Neural cell (in vitro differentiated cells): ENCODE data around the gene RECK. TPM values are rescaled to one million over a fixed set of nuclear protein-coding genes. Genes with fewer than 3 reads are reported as not detected.

Experiments
- H2AFZ ChIP-seq: fragments of 200-600, 300-800 bp; sonication (generic), shearing (Covaris generic); 2 replicates; pipeline ENCODE4 v1.6.0; 2014; ENCODE audit warnings: low read depth, mild to moderate bottlenecking, antibody characterized with exemption, low read length, moderate library complexity
- H3F3A ChIP-seq: fragments of 200-600 bp; shearing (Covaris generic); 2 replicates; pipeline ENCODE4 v1.6.1; 2016; ENCODE audit warnings: mild to moderate bottlenecking, moderate library complexity, mixed read lengths, antibody characterized with exemption, low read length; ENCODE audit not compliant: insufficient read depth, poor library complexity, severe bottlenecking
- H3K27ac ChIP-seq: fragments of 200-600, 300-800 bp; sonication (generic), shearing (Covaris generic); 2 replicates; pipeline ENCODE4 v1.5.1; 2014; ENCODE audit warnings: mild to moderate bottlenecking, low read length, moderate library complexity
- H3K27me3 ChIP-seq: fragments of 300-800, 200-600 bp; sonication (generic), shearing (Covaris generic); 2 replicates; pipeline ENCODE4 v1.6.0; 2014; ENCODE audit warnings: mild to moderate bottlenecking, low read depth, low read length, moderate library complexity; ENCODE audit not compliant: insufficient read depth
- H3K36me3 ChIP-seq: fragments of 300-800, 200-600 bp; sonication (generic), shearing (Covaris generic); 2 replicates; pipeline ENCODE4 v1.5.1; 2014; ENCODE audit warnings: mild to moderate bottlenecking, antibody characterized with exemption, low read length, moderate library complexity; ENCODE audit not compliant: insufficient read depth
- H3K4me2 ChIP-seq: fragments of 300-800, 200-600 bp; sonication (generic), shearing (Covaris generic); 2 replicates; pipeline ENCODE4 v1.6.0; 2014; ENCODE audit warnings: mild to moderate bottlenecking, low read length
- H3K4me3 ChIP-seq: fragments of 300-800, 200-600 bp; sonication (generic), shearing (Covaris generic); 2 replicates; pipeline ENCODE4 v1.5.1; 2014; ENCODE audit warnings: mild to moderate bottlenecking, low read length, moderate library complexity
- H3K79me2 ChIP-seq: fragments of 200-600 bp; shearing (Covaris generic); replicated peaks from 2 replicates; pipeline ENCODE4 v1.6.0; 2014; ENCODE audit warnings: mild to moderate bottlenecking, low read length, moderate library complexity; ENCODE audit not compliant: insufficient read depth
- H3K9ac ChIP-seq: fragments of 300-800, 200-600 bp; sonication (generic), shearing (Covaris generic); 2 replicates; pipeline ENCODE4 v1.6.1; 2016; ENCODE audit warnings: mild to moderate bottlenecking, low read length, mixed read lengths
- H3K9me2 ChIP-seq: fragments of 200-600 bp; shearing (Covaris generic); 2 replicates; pipeline ENCODE4 v1.6.1; 2016; ENCODE audit warnings: mild to moderate bottlenecking, low read length, mixed read lengths; ENCODE audit not compliant: insufficient read depth
- H3K9me3 ChIP-seq: fragments of 200-600, 300-800 bp; sonication (generic), shearing (Covaris generic); 2 replicates; pipeline ENCODE4 v1.6.1; 2016; ENCODE audit warnings: mild to moderate bottlenecking, mixed run types, low read length, moderate library complexity, mixed read lengths
- H4K20me1 ChIP-seq: fragments of 200-600 bp; shearing (Covaris generic); 2 replicates; pipeline ENCODE4 v1.6.1; 2016; ENCODE audit warnings: mild to moderate bottlenecking, mixed run types; ENCODE audit not compliant: insufficient read depth
- CTCF ChIP-seq: fragments of 450-650 bp; IDR thresholded peaks from 2 replicates; pipeline ENCODE4 v1.5.1; 2014; ENCODE audit warnings: antibody characterized with exemption, mild to moderate bottlenecking, moderate library complexity; ENCODE audit not compliant: poor library complexity, severe bottlenecking
- EP300 ChIP-seq: fragments of 450-650 bp; conservative IDR thresholded peaks from 2 replicates; pipeline ENCODE4 v1.6.1; 2014; ENCODE audit warnings: antibody characterized with exemption, mild to moderate bottlenecking, moderate library complexity; ENCODE audit not compliant: poor library complexity, severe bottlenecking
- EZH2 ChIP-seq: fragments of 200-600, 300-800 bp; shearing (Covaris generic), sonication (generic); IDR thresholded peaks from 2 replicates; pipeline ENCODE4 v1.6.1; 2014; ENCODE audit warnings: antibody characterized with exemption, low read length, borderline replicate concordance, mild to moderate bottlenecking; ENCODE audit not compliant: insufficient read depth, poor library complexity, severe bottlenecking
- MXI1 ChIP-seq: fragments of 450-650 bp; conservative IDR thresholded peaks from 2 replicates; pipeline ENCODE4 v1.6.1; 2014; ENCODE audit warnings: antibody characterized with exemption, mild to moderate bottlenecking; ENCODE audit not compliant: poor library complexity, severe bottlenecking
- POLR2AphosphoS5 ChIP-seq: IDR thresholded peaks from 2 replicates; pipeline ENCODE4 v1.6.1; 2012
- RAD21 ChIP-seq: fragments of 450-650 bp; conservative IDR thresholded peaks from 2 replicates; pipeline ENCODE4 v1.6.1; 2014; ENCODE audit warnings: antibody characterized with exemption, mild to moderate bottlenecking, moderate library complexity
- REST ChIP-seq: IDR thresholded peaks from 2 replicates; pipeline ENCODE4 v1.6.1; 2012; ENCODE audit warnings: borderline replicate concordance
- SMC3 ChIP-seq: fragments of 450-650 bp; conservative IDR thresholded peaks from 2 replicates; pipeline ENCODE4 v1.6.1; 2014; ENCODE audit warnings: antibody characterized with exemption, mild to moderate bottlenecking, moderate library complexity; ENCODE audit not compliant: poor library complexity
- polyA plus RNA-seq: library from polyadenylated mRNA; depleted of rRNA; stranded (reverse); fragments of >200 nt; gene quantifications from 2 replicates; pipeline ENCODE4 v1.2.3, GENCODE V29; 2014

Gene RECK
- polyA plus RNA-seq, 1 donor from 2014 or later = 6.9 TPM

- H3F3A ChIP-seq = no peaks in the 10 kb centered on the region
- H3K27ac ChIP-seq = peak overlapping the region; percentile 50
- peak overlapping the region; percentile 80 for H3K9ac ChIP-seq
- no peak for TF ChIP-seq RAD21
- no peak for TF ChIP-seq MXI1
- TF ChIP-seq REST = no peak
- H3K9me3 ChIP-seq = no peaks in the 10 kb centered on the region
- H3K36me3 ChIP-seq = no peaks in the 10 kb centered on the region
- peak overlapping the region; percentile 71 for H2AFZ ChIP-seq
- H3K9me2 ChIP-seq = no peaks in the 10 kb centered on the region
- peaks cover 31% of the 10 kb centered on the region for H3K79me2 ChIP-seq
- peak overlapping the region; percentile 36 for H3K4me2 ChIP-seq
- H3K27me3 ChIP-seq = no peaks in the 10 kb centered on the region
- H3K4me3 ChIP-seq = peak overlapping the region; percentile 95
- H4K20me1 ChIP-seq = no peaks in the 10 kb centered on the region
Observed at GRCh38 chr9:36037549-36038122, 923 bp downstream of the RECK start.

- H3K27ac ChIP-seq = no peak overlapping the region
- no peaks in the 10 kb centered on the region for H3F3A ChIP-seq
- H3K36me3 ChIP-seq = no peaks in the 10 kb centered on the region
- no peak overlapping the region for H3K4me2 ChIP-seq
- H4K20me1 ChIP-seq = no peaks in the 10 kb centered on the region
- H3K27me3 ChIP-seq = no peaks in the 10 kb centered on the region
- no peaks in the 10 kb centered on the region for H3K9me3 ChIP-seq
- H3K4me3 ChIP-seq = peak overlapping the region; percentile 95
- no peak overlapping the region for H2AFZ ChIP-seq
- no peaks in the 10 kb centered on the region for H3K9me2 ChIP-seq
- no peak overlapping the region for H3K9ac ChIP-seq
- peaks cover 40% of the 10 kb centered on the region for H3K79me2 ChIP-seq
- TF ChIP-seq POLR2AphosphoS5 = no peak
- no peak for TF ChIP-seq REST
- TF ChIP-seq CTCF = no peak
- no peak for TF ChIP-seq EP300
- TF ChIP-seq MXI1 = no peak
- TF ChIP-seq SMC3 = no peak
- no peak for TF ChIP-seq EZH2
Observed at GRCh38 chr9:36039121-36039520, 2.4 kb downstream of the RECK start.
